GM18498 (cell line): Measurements from ENCODE around the gene SPTB.

Source experiments
- ATAC-seq: cut with Tn5 transposase; IDR thresholded peaks from one replicate; pipeline ENCODE4 v1.9.1; 2021; ENCODE audit warnings: mild to moderate bottlenecking, moderate library complexity; ENCODE audit not compliant: unreplicated experiment

The SPTB gene

GRCh38 chr14:64757601-64758000, 122.1 kb downstream of the SPTB start:
- ATAC-seq = no peak

GRCh38 chr14:64756712-64757111, 123.0 kb downstream of the SPTB start:
- ATAC-seq = no peak

DNA sequence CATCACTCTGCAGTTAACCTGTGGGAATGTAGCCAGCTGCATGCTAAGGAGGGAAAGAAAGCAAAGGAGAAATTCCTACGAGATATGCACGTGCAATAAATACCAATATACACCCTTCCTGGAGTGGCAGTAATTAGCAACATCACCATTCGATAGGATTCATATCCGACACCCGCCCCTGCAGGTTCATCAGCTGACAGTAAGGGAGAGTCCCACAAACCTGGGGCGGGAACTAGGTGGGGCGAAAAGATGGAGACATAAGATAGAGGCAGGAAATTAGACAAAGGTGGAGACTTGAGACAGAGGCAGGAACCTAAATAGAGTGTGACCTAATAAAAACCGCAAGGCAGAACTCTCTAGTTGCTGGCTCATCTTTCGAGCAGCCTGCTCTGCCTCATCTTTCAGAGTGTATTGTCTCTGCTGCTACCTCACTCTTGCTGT, 123.9 kb downstream of the SPTB start:
- no peak for ATAC-seq

DNA sequence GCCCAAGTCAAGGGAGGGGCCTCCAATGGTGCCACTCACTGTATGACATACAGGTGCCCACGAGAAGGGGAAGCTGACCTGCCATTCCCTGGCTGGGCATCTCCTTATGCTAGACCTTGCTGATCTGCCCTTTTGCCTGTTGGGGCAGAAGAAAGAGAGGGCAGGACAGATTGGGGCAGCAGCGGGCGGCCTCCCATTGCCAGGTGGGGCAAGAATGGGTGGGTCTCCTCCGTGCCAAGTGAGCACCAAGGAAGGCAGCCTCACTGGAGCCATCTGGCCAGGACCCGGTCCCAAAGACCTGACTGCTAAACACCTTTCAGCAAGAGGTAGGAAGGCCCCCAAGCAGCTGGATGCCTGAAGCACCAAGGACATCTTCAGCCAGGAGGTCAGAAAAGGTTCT, 125.0 kb downstream of the SPTB start:
- ATAC-seq = no peak

DNA sequence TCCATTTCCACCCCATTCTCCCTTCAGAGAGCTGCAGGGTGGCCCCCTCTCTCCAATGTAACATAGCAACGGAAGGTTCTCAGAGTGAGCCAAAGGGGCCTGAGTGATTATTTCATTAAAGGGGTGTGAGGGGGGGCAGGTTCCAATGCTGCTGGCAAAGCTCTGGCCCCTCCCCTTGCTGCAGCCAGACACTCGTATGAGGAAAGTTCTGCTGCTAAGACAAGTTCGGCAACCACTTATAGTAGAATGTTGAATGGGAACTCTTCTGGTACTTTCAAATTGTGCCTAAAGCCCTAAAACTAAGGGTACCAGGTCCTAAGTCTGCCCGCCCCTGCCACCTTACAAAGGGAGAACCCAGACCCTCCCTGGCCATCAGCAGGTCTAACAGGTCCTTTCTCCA, 125.7 kb downstream of the SPTB start:
- no peak for ATAC-seq

DNA sequence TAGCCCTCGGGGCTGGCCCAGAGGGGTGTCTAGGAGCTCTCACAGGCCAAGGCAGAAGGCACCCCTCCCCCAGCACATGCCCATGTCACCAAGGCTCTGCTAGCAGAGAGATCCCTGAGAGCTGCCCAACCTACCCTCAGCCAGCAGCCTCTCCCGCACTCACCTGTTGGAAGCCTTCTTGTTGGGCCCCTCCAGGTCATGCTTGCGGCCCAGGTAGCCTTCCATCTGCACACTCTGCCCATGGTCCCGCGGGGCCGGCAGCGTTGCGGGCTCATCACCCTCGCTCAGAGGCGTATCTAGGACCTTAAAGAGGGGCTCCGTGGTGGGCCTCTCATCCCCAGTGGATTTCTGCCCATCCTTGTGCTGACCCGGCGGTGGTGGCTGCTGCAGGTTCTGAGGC, 126.3 kb downstream of the SPTB start:
- ATAC-seq = no peak

DNA sequence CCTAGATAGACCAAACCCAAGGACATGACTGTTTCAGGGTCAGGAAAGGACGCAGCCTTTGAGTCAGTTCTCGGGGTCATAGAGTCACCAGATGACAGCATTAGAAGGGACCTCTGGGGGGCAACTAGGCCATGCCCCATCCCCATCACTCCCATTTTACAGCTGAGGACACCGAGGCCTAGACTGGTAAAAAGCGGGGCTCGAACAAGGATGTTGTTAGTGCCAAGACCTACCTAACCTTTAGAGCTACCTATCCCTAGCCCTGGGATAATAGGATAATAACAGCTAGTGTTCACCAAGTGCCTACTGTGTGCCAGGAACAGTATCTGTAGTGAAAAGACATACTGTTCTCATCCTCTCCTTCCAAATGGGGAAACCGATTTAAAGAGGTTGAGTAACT, 126.8 kb downstream of the SPTB start:
- ATAC-seq = no peak

DNA sequence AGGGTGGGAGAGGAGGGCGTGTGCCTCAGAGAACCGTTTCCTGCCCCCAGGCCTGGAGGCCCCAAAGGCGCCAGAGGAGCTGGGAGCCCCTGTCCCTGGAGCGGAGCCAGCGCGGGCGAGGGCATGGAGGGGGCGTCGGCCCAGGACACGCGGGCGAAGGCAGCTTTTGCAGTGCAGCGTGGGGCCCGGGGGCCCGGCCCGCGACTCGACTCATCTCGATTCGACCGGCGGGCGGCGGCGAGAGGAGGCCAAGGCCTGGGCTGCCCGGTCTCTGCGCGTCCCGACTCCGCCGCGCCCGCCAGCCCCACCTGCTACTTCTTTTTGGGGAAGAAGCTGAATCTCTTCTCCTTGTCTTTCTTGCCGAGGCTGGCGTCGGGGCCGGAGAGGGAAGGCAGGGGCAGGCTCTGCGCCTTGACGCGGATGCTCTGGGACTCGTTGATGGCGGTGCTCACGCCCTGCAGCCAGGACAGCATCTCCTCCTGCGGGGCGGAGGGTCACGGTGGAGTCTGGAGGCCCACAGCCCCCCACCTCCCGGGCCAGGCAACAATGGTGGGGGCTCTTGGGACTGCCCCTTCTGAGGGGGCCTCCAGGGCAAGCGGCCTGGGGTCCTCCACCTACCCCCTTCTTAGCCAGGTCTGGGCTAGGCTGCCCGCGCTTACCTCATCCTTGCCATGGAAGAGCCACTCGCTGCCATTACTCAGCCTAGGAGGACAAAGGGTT, 130.6 kb downstream of the SPTB start:
- ATAC-seq = no peak

- ATAC-seq = no peak
These were observed 131.2 kb downstream of the SPTB start for GRCh38 chr14:64748521-64748920.

DNA sequence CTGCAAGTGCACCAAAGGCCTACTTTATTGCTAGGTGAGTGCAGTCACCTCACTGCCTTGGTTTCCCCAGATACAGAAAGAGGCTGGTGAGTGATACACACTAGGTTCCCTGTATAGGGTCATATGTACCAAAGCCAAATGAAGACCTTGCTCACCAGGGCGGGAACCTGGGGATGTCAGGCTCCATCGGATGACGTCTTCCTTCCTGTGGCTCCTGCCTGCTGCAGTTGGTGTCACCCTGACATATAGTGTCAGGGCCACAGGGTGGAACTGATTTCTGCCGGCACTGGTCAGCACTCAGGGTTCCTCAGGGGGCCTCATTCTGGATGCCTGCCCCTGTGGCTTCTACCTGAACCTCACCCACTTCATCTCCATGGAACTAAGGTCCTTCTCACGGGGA, 132.4 kb downstream of the SPTB start:
- ATAC-seq = no peak

DNA sequence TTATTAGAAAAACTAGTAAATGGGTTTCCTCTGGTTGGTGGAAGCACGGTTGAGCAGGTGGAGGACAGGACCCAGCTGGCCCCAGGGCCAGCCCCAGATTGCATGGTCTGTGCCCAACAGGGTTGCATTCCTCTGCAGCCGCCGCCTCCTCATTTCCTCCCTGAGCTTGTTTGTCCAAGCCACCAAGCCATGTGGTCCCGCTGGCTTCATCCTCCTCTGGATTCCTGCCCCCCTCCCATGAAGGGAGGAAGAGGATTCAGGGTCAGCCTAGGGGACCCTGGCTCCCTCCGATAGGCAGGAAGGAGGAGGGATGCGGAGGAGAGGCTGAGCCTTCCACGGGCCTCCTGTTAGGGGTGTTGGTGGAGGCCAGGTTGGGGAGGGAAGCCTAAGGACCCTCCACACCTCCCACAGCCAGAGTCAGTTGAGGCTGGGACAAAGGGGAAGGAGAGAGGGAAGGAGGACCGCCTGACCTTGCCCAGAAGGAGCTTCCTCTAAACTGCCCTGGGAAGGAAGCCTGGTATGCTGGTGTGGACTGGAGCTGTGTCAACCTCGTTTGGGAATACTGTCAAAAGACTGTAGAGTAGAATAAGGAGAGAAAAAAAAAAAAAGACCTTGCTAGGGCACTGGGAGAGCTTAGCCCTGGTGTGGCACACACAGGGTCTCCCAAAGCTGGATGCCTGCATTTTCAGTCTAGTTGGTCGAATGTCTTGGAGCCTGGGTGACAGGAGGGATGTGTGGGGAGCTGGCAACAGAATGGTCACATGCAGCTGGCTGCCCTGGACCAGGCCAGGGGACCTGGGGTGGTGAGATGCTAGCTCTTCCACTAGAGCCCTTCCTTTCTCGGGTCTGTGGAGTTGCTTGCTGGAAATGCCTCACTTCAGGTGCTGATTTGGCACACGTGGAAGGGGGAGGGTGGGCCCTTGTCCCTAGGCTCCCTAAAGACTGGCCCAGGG, 133.1 kb downstream of the SPTB start:
- no peak for ATAC-seq

- no peak for ATAC-seq
These were observed 134.1 kb downstream of the SPTB start for GRCh38 chr14:64745511-64746091.

DNA sequence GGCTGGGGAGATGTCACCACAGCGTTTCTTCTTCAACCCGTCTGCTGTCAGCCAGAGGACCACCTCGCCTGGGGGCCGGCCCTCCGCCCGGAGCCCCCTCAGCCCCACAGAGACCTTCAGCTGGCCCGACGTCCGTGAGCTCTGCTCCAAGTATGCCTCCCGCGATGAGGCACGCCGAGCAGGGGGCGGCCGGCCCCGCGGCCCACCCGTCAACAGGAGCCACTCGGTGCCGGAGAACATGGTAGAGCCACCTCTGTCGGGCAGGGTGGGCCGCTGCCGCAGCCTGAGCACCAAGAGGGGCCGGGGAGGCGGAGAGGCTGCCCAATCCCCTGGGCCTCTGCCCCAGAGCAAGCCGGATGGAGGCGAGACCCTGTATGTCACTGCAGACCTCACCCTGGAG, 136.6 kb downstream of the SPTB start:
- no peak for ATAC-seq

DNA sequence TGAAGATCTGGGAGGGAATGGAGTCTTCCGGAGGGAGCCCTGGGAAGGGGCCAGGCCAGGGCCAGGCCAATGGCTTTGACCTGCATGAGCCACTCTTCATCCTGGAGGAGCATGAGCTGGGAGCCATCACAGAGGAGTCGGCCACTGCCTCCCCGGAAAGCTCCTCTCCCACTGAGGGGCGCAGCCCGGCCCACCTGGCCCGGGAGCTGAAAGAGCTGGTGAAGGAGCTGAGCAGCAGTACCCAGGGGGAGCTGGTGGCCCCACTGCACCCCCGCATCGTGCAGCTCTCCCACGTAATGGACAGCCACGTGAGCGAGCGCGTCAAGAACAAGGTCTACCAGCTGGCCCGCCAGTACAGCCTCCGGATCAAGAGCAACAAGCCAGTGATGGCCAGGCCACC, 137.7 kb downstream of the SPTB start:
- no peak for ATAC-seq

GRCh38 chr14:64741200-64741599, 138.5 kb downstream of the SPTB start:
- ATAC-seq = no peak

DNA sequence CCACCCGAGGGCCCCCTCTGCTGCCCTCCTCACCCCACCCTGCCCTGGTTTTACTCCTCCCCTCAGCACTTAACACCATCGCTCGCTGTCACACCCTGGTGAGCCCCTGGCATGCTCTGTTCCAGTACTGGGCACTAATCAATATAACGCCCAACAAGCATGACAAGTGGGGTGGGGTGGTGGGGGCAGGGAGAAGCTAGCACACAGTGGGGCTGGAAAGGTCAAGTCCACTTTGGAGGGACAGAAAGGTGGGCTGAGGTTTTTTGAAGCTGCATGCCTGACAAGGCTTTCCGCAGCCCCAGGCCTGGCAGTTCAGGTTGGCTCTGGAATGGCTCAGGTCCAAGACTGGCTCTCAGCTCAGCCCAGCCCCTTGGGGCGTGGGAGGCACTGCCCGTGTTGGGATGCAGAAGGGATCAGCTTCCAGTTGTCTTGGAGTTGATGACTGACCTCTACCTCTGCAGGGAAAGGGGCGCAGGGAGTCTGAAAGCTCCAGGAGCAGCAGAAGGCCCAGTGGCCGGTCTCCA, 141.4 kb downstream of the SPTB start:
- no peak for ATAC-seq

- no peak for ATAC-seq
These were observed 142.1 kb downstream of the SPTB start for GRCh38 chr14:64737391-64738280.

DNA sequence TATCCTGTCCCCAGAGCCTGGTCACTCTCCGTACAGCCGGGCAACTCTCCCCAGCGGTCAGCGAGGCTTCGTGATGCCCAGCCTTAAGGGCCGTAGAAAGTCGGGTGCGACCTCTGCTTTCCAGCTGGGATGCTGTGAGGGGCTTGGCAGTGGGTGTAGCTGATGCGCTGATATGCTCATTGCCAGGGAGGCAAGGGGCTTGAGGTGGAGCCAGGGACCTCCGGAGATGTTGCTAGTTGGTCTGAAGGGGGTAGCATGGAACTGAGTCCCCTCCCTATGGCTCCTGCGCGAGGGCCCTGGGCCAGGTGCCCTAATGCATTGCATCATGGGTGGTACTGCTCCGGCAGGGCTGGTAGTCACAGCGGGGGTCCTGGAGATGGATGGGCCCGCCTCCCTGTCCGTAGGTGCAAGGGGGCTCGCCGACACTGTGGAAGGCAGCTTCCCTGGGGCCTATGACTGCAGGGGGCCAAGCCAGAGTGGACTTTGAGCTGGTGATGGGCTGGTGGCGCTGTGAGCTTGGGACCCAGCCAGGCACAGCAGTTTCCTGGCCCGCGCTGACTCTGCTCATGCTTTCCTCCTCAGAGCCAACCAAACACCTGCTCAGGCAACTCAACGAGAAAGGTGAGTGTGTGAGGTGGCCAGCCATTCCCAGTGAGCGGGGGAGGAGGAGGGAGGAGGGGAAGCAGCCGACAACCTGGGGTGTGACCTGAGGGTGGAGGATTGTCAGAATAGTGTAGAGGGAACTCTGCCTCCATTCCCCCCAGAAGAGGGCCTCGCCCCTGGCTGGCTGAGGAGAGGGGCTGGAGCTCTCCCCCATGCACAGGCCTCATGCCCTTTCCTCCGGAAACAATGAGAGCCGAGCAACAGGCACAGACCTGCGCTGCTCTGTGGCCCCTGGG, 143.2 kb downstream of the SPTB start:
- no peak for ATAC-seq

DNA sequence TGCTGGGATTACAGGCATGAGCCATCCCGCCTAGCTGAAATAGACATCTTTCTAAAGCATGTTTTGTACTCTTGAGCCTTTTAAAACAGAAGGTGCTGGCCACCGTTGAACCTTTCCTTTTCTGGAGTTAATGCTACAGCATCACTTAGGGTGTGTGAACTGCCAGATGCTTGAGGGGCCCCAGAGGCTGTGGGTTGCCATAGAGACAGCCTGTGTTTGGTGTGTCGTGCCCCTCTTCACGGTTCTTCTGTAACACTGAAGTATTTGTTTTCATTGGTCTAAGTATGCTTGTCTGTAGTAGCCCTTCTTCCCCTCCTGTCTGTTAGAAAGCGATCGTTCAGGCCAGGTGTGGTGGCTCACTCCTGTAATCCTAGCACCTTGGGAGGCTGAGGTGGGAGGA, 144.7 kb downstream of the SPTB start:
- ATAC-seq = no peak

DNA sequence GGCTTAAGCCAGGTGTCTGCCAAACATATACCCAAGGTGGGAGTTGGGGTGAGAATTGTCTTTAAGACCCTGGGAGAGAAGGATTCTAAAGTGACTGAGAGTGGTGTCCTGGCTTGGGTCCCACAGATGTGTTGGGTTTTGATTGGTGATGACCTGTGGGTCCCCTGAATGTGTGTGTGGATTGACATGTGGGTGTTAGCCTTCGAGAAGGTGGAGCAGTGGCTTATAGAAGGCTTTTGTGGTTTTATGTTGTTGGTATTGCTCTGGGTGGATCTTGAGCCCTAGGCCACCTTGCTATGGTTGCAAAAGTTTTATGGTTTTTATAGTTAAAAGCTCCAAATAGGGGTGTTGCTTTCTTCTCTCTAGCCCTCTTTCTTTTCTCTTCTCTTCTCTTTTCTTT, 145.8 kb downstream of the SPTB start:
- no peak for ATAC-seq
